B cell (primary cell): ENCODE measurements around the gene CRTC3.

ENCODE experiments used
- CTCF ChIP-seq: fragments of 200-600 bp; IDR thresholded peaks from one replicate; pipeline ENCODE4 v1.8.0; 2022; ENCODE audit warnings: antibody characterized with exemption, mild to moderate bottlenecking
- EZH2 ChIP-seq: IDR thresholded peaks from 2 replicates; pipeline ENCODE4 v1.6.1; 2012; ENCODE audit warnings: borderline replicate concordance, low read depth, mild to moderate bottlenecking, moderate library complexity, low read length; ENCODE audit not compliant: insufficient read depth, poor library complexity, severe bottlenecking

- TF ChIP-seq CTCF (no peak), EZH2 (no peak)
Measured at GRCh38 chr15:90637693-90638092, 108.0 kb downstream of the CRTC3 start.
